AG04450 (cell line): ENCODE measurements around the gene C5orf63. TPM values are rescaled to one million over a fixed set of nuclear protein-coding genes. Genes with fewer than 3 reads are reported as not detected.

Experiments used
- CTCF ChIA-PET: fragments of 300-600, 350-600 bp; formaldehyde crosslinking; extraction: SDS; loops from one replicate; lab custom pipeline; 2022; ENCODE audit warnings: antibody characterized with exemption, inconsistent platforms; lab: Charles Lee
- POLR2A ChIA-PET: fragments of 350-600 bp; formaldehyde crosslinking; extraction: SDS; loops from one replicate; lab custom pipeline; 2021; ENCODE audit warnings: antibody characterized with exemption, inconsistent platforms; lab: Yijun Ruan, JAX
- DNase-seq: peaks from one replicate; pipeline ENCODE4 v3.0.0-alpha.2; 2011; ENCODE audit warnings: low read depth, low spot score
- H3K27ac ChIP-seq: one replicate; pipeline ENCODE4 v1.5.1; 2012; ENCODE audit warnings: low read depth, low read length, control low read depth
- H3K27me3 ChIP-seq: one replicate; pipeline ENCODE4 v1.6.0; 2012; ENCODE audit warnings: low read length; ENCODE audit not compliant: control insufficient read depth, insufficient read depth
- H3K4me3 ChIP-seq: 2 replicates; pipeline ENCODE4 v1.5.1; 2011; ENCODE audit warnings: mild to moderate bottlenecking, low read depth, low read length, control low read depth
- H3K9me3 ChIP-seq: 2 replicates; pipeline ENCODE4 v1.5.1; 2012; ENCODE audit warnings: low read length; ENCODE audit not compliant: control insufficient read depth, insufficient read depth
- CTCF ChIP-seq: IDR thresholded peaks from 2 replicates; pipeline ENCODE4 v1.5.1; 2011; ENCODE audit warnings: low read depth, low read length, control low read depth, inconsistent platforms
- polyA plus RNA-seq: library from polyadenylated mRNA; depleted of rRNA; stranded (reverse); fragments of >200 nt; gene quantifications from 2 replicates; pipeline ENCODE4 v1.2.3, GENCODE V29; 2011

Gene C5orf63
- polyA plus RNA-seq, 1 experiment, result 2.9 TPM

DNA sequence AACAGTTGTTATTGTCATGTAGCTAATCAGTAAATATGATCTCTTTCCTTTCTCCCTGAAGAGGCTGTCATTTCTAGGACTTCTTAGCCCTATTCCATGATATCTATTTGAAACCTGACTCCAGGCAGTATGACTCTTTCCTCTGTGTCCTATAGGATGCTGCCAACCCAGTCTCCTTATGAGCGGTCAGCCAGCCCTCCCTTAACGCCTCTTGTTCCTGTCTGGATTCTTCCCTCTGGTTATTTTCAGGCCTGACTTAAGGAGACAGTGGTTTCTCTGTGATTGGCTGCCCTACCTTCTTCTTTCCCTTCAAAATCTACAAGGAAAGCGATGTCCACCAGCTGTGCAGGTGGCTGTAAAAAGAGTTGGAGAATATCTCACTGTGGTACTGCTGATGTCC lies 19.4 kb upstream of the C5orf63 start:
- DNase-seq, result no peak
- ChIA-PET POLR2A (no interaction called here), CTCF (no interaction called here)
- H3K27me3 ChIP-seq, result no peaks in the 10 kb centered on the region
- no peak for TF ChIP-seq CTCF
- no peak overlapping the region for H3K4me3 ChIP-seq
- no peak overlapping the region for H3K27ac ChIP-seq
- no peaks in the 10 kb centered on the region for H3K9me3 ChIP-seq

DNA sequence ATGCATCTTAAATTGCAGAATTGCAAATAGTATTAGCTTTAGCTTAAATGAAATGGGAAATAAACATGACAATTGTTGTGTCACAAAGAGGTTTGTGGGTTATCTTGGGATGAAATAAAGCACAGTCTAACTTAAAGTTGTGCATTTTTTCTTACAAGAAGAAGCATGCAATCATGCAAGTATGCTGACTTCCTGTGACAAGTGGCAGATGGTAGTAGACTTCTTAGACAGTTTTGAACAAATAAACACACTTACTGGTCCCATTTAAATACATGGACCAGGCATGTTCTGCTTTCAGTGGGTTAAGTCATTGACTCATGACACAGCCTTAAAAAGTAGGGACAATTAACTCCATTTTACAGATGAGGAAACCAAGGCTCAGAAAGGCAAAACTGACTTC lies 15.9 kb upstream of the C5orf63 start:
- no peak for TF ChIP-seq CTCF
- H3K27ac ChIP-seq, result no peak overlapping the region
- no peak overlapping the region for H3K4me3 ChIP-seq
- ChIA-PET CTCF (no interaction called here), POLR2A (no interaction called here)
- no peak for DNase-seq
- H3K27me3 ChIP-seq, result no peaks in the 10 kb centered on the region
- no peaks in the 10 kb centered on the region for H3K9me3 ChIP-seq

DNA sequence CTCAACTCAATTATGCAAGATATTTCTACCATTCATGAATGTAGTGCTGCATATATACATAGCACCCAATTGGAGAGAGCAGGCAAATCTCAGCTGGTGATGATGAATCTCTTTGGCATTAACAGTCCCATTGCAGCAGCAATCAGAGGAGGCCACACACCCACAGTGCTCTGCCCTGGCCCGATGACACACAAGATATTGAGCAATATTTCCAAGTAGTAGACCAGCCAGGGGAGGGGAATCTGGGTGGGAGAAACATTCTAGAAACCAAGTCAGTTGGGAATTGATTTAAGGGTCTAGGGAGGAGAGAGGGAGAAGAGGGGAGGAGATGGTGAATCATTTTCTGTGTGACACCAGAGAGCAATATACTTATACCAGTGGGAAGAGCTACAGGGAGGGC lies 14.9 kb upstream of the C5orf63 start:
- DNase-seq, result peak; percentile 83
- Histone ChIP-seq H3K27me3 (no peaks in the 10 kb centered on the region), H3K4me3 (no peak overlapping the region), H3K27ac (no peak overlapping the region), H3K9me3 (no peaks in the 10 kb centered on the region)
- TF ChIP-seq CTCF, result no peak
- ChIA-PET CTCF (no interaction called here), POLR2A (interaction anchor here (0.5 to 0.8 kb wide), 2 partner anchors 15 to 529 kb away, joined by 7 read pairs; no protein-coding TSS in a partner anchor)

DNA sequence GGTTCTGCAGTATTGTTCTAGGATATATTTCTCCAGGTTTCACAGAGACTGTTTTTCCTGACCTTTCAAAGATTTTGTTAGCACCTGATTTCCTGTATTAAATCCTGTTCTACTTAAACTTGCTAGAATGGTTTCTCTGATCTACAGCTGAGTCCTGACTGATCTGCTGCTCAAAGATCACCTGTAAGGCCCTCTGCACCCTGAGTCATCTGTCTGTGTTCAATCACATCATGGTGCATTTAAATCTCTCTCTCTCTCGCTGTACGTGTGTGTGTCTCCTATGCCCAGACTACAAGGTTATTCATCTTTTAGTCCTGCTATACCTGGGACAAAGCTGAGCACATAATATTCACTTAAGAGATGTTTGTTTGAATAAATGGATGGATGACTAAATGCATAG lies 13.3 kb upstream of the C5orf63 start:
- no peak overlapping the region for H3K27ac ChIP-seq
- ChIA-PET POLR2A (no interaction called here), CTCF (interaction anchor here (1.1 kb wide), 1 partner anchor 486 kb away, joined by 3 read pairs; the partner anchor contains the start of gene PHAX)
- DNase-seq, result no peak
- no peaks in the 10 kb centered on the region for H3K27me3 ChIP-seq
- H3K4me3 ChIP-seq, result no peak overlapping the region
- TF ChIP-seq CTCF, result no peak
- H3K9me3 ChIP-seq, result no peaks in the 10 kb centered on the region

DNA sequence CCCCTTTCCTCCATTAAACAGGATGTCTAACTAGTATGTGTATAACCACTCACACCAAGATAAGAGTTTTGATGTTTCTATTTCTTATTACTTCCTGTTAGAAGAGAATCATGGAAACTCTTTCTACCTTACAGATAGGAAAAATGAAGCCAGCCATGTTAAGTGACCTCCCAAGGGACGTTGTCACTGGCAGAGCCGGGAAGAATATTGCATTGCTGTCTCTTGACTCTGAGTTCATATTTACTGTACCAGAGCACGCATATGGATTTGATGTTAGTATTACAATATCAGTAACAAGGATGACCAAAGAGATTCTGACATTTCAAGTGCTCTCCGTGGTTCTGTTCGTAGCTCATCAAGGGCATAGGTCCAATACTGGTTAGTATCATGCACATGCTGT lies 12.5 kb upstream of the C5orf63 start:
- no peak overlapping the region for H3K27ac ChIP-seq
- H3K9me3 ChIP-seq, result no peaks in the 10 kb centered on the region
- ChIA-PET POLR2A (no interaction called here), CTCF (no interaction called here)
- DNase-seq, result no peak
- TF ChIP-seq CTCF, result no peak
- no peak overlapping the region for H3K4me3 ChIP-seq
- no peaks in the 10 kb centered on the region for H3K27me3 ChIP-seq
